PFSK-1 (cell line): Measurements from ENCODE around the gene NAPG.

Experiments
- POLR2AphosphoS5 ChIP-seq: IDR thresholded peaks from 2 replicates; pipeline ENCODE4 v1.6.1; 2012; ENCODE audit warnings: low read depth, mild to moderate bottlenecking, control low read depth, low read length, moderate library complexity
- TAF1 ChIP-seq: IDR thresholded peaks from 2 replicates; pipeline ENCODE4 v1.6.1; 2012; ENCODE audit warnings: low read length, control low read depth, borderline replicate concordance; ENCODE audit not compliant: insufficient read depth

DNA sequence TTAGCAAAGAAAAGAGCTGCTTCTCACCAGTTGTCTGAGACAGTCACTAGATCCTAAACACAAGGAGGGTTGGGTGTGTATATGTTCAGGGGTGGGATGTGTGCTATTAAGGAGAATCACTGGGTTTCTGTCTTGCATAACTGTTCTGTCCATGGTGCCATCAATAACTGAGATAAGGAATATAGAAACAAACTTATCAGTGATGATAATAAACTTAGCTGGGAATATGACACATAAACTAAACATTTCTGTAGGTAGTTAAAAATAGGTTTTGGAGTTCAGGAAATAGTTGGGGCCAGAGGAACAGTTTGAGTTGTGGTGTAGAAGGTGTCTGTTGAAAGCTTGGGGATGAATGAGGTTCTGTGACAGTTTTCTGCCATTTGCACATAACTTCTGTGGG, 17.4 kb downstream of the NAPG start:
- TF ChIP-seq TAF1 (no peak), POLR2AphosphoS5 (no peak)
